ENCODE measurements around the gene ACO2. TPM values are rescaled to one million over a fixed set of nuclear protein-coding genes. Genes with fewer than 3 reads are reported as not detected.

ACO2 gene
- total and polyA plus RNA-seq, 2 of the 13 experiments (the other 11 are each of a cell fraction or from before 2014, with no cell fraction given), result 19.2 to 45.6 TPM

DNA sequence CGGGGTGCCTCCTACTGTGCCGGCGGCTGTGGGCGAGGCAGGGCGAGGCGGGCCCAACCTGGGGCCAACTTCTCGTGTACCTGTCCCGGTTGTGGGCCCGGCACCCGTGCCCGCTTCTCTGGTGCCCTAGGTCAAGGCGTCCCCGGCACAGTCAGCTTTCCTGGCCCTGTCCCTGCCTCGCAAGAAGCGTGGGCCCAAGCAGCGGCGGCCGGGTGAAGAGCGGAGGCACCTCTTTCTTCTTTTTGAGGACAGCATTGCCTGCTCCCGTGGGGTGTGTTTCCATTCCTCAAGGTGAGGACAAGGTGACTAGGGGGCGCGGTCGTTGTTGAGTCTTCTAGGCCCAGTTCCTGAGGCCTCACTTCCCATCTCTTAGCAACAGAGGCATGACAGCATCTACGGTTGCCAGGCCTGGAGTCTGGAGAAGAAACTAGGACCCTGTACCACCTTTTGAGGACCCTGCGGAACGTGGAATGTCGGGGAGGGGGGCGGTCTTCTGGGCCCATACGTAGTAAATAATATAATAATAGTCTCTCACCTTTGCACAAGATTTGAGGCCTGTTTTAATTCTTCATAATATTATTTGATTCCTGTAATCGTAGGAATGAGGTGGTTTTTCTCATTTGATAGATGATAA is 418 bp downstream of the ACO2 start (continued):
- TF ChIP-seq IRF2 (CRISPR knock-in tag; IDR thresholded peaks at IDR 0.05), result no peak
- TF ChIP-seq ZNF790 (CRISPR knock-in tag; IDR thresholded peaks at IDR 0.05; ENCODE audit: borderline replicate concordance), result no peak
- no peak for TF ChIP-seq ZFP41 (CRISPR knock-in tag; IDR thresholded peaks at IDR 0.05; ENCODE audit: borderline replicate concordance)
- no peak for TF ChIP-seq NFKBIZ (CRISPR knock-in tag; IDR thresholded peaks at IDR 0.05)
- no peak for TF ChIP-seq PRPF4 (IDR thresholded peaks at IDR 0.05; ENCODE audit: low read depth, low read length, poor library complexity, severe bottlenecking)
- no peak for TF ChIP-seq CAMTA2 (CRISPR knock-in tag; IDR thresholded peaks at IDR 0.05; ENCODE audit: borderline replicate concordance)
- TF ChIP-seq, protein P1, sequence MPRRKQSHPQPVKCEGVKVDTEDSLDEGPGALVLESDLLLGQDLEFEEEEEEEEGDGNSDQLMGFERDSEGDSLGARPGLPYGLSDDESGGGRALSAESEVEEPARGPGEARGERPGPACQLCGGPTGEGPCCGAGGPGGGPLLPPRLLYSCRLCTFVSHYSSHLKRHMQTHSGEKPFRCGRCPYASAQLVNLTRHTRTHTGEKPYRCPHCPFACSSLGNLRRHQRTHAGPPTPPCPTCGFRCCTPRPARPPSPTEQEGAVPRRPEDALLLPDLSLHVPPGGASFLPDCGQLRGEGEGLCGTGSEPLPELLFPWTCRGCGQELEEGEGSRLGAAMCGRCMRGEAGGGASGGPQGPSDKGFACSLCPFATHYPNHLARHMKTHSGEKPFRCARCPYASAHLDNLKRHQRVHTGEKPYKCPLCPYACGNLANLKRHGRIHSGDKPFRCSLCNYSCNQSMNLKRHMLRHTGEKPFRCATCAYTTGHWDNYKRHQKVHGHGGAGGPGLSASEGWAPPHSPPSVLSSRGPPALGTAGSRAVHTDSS (CRISPR knock-in tag; conservative IDR thresholded peaks at IDR 0.05), result no peak
- TF ChIP-seq KLF6 (CRISPR knock-in tag; IDR thresholded peaks at IDR 0.05), result no peak
- TF ChIP-seq, protein P2, sequence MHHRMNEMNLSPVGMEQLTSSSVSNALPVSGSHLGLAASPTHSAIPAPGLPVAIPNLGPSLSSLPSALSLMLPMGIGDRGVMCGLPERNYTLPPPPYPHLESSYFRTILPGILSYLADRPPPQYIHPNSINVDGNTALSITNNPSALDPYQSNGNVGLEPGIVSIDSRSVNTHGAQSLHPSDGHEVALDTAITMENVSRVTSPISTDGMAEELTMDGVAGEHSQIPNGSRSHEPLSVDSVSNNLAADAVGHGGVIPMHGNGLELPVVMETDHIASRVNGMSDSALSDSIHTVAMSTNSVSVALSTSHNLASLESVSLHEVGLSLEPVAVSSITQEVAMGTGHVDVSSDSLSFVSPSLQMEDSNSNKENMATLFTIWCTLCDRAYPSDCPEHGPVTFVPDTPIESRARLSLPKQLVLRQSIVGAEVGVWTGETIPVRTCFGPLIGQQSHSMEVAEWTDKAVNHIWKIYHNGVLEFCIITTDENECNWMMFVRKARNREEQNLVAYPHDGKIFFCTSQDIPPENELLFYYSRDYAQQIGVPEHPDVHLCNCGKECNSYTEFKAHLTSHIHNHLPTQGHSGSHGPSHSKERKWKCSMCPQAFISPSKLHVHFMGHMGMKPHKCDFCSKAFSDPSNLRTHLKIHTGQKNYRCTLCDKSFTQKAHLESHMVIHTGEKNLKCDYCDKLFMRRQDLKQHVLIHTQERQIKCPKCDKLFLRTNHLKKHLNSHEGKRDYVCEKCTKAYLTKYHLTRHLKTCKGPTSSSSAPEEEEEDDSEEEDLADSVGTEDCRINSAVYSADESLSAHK (CRISPR knock-in tag; IDR thresholded peaks at IDR 0.05; ENCODE audit: borderline replicate concordance), result no peak
- TF ChIP-seq ATM (IDR thresholded peaks at IDR 0.05; ENCODE audit: borderline replicate concordance), result no peak
- TF ChIP-seq, protein P3, sequence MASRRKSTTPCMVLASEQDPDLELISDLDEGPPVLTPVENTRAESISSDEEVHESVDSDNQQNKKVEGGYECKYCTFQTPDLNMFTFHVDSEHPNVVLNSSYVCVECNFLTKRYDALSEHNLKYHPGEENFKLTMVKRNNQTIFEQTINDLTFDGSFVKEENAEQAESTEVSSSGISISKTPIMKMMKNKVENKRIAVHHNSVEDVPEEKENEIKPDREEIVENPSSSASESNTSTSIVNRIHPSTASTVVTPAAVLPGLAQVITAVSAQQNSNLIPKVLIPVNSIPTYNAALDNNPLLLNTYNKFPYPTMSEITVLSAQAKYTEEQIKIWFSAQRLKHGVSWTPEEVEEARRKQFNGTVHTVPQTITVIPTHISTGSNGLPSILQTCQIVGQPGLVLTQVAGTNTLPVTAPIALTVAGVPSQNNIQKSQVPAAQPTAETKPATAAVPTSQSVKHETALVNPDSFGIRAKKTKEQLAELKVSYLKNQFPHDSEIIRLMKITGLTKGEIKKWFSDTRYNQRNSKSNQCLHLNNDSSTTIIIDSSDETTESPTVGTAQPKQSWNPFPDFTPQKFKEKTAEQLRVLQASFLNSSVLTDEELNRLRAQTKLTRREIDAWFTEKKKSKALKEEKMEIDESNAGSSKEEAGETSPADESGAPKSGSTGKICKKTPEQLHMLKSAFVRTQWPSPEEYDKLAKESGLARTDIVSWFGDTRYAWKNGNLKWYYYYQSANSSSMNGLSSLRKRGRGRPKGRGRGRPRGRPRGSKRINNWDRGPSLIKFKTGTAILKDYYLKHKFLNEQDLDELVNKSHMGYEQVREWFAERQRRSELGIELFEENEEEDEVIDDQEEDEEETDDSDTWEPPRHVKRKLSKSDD (CRISPR knock-in tag; IDR thresholded peaks at IDR 0.05; ENCODE audit: low read depth), result no peak
- TF ChIP-seq ZNF484 (CRISPR knock-in tag; IDR thresholded peaks at IDR 0.05; ENCODE audit: borderline replicate concordance, low read depth), result no peak
- TF ChIP-seq ZEB1 (IDR thresholded peaks at IDR 0.05; ENCODE audit: insufficient replicate concordance, low read depth), result no peak
- TF ChIP-seq MAFG (CRISPR knock-in tag; IDR thresholded peaks at IDR 0.05), result no peak
- TF ChIP-seq, protein P4, sequence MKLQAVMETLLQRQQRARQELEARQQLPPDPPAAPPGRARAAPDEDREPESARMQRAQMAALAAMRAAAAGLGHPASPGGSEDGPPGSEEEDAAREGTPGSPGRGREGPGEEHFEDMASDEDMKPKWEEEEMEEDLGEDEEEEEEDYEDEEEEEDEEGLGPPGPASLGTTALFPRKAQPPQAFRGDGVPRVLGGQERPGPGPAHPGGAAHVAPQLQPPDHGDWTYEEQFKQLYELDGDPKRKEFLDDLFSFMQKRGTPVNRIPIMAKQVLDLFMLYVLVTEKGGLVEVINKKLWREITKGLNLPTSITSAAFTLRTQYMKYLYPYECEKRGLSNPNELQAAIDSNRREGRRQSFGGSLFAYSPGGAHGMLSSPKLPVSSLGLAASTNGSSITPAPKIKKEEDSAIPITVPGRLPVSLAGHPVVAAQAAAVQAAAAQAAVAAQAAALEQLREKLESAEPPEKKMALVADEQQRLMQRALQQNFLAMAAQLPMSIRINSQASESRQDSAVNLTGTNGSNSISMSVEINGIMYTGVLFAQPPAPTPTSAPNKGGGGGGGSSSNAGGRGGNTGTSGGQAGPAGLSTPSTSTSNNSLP (IDR thresholded peaks at IDR 0.05; ENCODE audit: low read depth, low read length), result no peak
- TF ChIP-seq NRL (CRISPR knock-in tag; IDR thresholded peaks at IDR 0.05; ENCODE audit: borderline replicate concordance), result no peak

Data from HepG2 (cell line).